GM19395 (cell line): ENCODE data around the gene ADAT2.

ENCODE experiments used
- ATAC-seq: cut with Tn5 transposase; IDR thresholded peaks from one replicate; pipeline ENCODE4 v1.9.1; 2021; ENCODE audit warnings: mild to moderate bottlenecking, moderate library complexity; ENCODE audit not compliant: unreplicated experiment

Gene ADAT2

DNA sequence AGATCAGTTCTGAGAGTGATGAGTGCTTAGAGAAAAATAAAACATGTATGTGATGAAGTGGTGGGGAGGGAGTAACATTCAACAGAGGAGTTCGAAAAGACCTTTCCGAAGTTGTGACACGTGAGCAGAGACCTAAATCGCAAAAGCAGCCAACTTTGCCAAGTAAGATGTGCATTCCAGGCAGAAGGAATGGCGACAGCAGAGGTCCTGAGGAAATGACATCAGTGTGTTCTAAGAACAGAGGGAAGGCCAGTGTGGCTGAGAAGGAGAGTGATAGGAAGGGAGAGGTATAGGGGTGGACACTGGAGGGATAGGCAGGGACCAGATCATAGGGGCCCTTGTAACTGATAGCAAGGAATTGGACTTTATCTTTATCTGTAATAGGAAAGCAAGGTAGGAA, 51.3 kb downstream of the ADAT2 start:
- no peak for ATAC-seq

- ATAC-seq: no peak
Measured at GRCh38 chr6:143397227-143398222, 53.0 kb downstream of the ADAT2 start.

- ATAC-seq: no peak
Measured at GRCh38 chr6:143396497-143397226, 53.8 kb downstream of the ADAT2 start.

DNA sequence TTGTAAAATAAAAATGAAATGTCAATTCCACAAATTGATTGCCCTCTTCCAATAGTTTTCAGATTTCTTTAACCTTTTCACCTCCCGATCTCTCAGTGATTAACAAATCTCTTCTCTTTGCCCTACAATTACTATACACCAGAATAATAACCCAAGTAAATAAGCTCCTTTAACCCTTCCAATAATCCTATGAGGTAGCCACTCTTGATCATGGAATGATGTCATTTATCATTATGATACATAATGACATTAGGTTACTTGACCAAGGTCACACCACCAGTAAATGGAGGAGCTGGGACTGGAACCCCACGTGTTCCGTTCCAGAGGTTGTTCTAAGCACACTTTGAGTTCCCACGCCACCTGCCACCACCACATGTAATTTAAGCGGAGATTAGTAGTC, 54.8 kb downstream of the ADAT2 start:
- no peak for ATAC-seq

- ATAC-seq: no peak
Measured at GRCh38 chr6:143394389-143394788, 56.1 kb downstream of the ADAT2 start.

DNA sequence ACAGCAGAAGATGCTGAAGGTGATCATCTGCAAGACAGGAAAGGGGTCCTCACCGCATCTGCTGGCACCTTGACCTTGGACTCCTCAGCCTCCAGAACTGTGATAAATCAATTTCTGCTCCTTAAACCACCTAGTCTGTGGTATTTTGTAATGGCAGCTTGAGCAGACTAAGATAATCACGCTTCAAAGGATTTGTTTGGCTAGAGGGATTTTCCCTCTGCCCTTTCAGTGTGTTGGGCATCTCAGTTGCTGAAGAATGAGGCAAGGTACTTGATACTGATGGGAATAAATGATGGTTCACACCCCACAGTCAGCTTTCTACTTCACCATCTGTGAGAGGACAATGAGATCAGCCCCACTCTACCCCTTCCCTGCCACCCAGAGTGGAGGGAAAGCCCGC, 60.2 kb downstream of the ADAT2 start:
- no peak for ATAC-seq

DNA sequence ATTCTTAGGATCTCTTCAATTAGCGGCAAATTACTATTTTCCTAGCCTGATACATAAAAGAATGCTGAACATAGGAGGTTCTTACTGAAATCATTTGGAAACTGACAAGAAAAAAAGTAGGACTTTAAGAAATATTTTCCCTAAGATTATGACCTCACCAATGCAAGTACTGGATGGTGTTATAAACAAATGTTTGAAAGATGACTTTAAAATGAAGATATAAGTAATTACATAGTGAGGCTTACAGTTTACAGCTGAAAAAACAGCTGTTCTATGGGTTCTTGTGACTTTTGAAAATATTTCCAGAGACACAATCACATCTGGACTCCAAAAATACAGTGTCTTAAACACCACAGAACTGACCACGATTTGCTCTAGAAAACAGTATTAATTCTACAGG, 64.9 kb downstream of the ADAT2 start:
- ATAC-seq: no peak

DNA sequence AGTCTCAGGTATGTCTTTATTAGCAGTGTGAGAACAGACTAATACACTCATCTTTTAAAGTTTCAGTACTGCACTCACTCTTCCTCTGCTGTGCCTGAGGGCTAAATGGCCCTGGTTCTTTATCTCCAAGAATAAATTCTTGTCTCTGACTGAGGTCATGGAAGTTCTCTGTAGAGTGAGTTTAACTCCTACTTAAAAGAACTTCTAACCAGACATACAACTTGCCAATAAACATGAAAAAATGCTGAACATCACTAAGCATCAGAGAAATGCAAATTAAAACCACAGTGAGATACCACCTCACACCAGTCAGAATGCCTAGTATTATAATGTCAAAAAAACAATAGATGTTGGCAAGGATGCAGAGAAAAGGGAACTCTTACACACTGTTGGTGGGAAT, 73.6 kb downstream of the ADAT2 start:
- ATAC-seq: no peak

GRCh38 chr6:143376375-143376774, 74.1 kb downstream of the ADAT2 start:
- no peak for ATAC-seq

- ATAC-seq: no peak
Measured at GRCh38 chr6:143375022-143375585, 75.4 kb downstream of the ADAT2 start.

DNA sequence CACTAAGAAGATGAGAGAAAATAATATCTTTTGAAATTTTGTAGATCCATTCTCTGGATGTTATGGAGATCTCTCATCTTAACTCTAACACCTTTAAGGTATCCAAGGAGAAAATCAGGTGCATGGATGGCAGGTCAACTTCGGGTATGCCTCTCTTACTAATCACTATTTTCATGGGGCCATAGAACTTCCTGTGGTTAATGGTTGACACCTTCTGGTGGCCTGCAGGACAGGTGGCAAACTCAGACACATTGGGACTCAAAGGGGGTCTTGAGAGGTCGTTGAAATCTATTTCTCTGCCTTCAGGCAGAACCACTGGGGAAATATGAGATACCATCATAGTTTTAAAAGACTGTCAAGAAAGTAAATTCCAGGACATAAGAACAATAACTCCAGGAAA, 76.5 kb downstream of the ADAT2 start:
- ATAC-seq: no peak
